Measurements from ENCODE around the gene CTDP1.

GRCh38 chr18:79720359-79720733 is 40.7 kb downstream of the CTDP1 start:
- TF ChIP-seq HDAC2 (IDR thresholded peaks at IDR 0.05) (no peak), CHD2 (IDR thresholded peaks at IDR 0.05; ENCODE audit: low read depth, low read length) (no peak), REST (IDR thresholded peaks at IDR 0.05; ENCODE audit: borderline replicate concordance) (no peak), REST (CRISPR knock-in tag; IDR thresholded peaks at IDR 0.05; ENCODE audit: low read depth) (no peak), SAFB2 (IDR thresholded peaks at IDR 0.05; ENCODE audit: borderline replicate concordance, low read depth, low read length, severe bottlenecking) (no peak), ZNF24 (IDR thresholded peaks at IDR 0.05) (no peak), MAX (CRISPR knock-in tag; IDR thresholded peaks at IDR 0.05) (no peak), SMAD3 (CRISPR knock-in tag; conservative IDR thresholded peaks at IDR 0.05) (no peak), EP300 (IDR thresholded peaks at IDR 0.05; ENCODE audit: low read length) (no peak), NRF1 (conservative IDR thresholded peaks at IDR 0.05 in 1 of 2, IDR thresholded peaks at IDR 0.05 in 1 of 2) (no peak), MAFG (tag; conservative IDR thresholded peaks at IDR 0.05) (no peak), PHB2 (IDR thresholded peaks at IDR 0.05; ENCODE audit: low read depth) (no peak)
- TF ChIP-seq, protein P1, sequence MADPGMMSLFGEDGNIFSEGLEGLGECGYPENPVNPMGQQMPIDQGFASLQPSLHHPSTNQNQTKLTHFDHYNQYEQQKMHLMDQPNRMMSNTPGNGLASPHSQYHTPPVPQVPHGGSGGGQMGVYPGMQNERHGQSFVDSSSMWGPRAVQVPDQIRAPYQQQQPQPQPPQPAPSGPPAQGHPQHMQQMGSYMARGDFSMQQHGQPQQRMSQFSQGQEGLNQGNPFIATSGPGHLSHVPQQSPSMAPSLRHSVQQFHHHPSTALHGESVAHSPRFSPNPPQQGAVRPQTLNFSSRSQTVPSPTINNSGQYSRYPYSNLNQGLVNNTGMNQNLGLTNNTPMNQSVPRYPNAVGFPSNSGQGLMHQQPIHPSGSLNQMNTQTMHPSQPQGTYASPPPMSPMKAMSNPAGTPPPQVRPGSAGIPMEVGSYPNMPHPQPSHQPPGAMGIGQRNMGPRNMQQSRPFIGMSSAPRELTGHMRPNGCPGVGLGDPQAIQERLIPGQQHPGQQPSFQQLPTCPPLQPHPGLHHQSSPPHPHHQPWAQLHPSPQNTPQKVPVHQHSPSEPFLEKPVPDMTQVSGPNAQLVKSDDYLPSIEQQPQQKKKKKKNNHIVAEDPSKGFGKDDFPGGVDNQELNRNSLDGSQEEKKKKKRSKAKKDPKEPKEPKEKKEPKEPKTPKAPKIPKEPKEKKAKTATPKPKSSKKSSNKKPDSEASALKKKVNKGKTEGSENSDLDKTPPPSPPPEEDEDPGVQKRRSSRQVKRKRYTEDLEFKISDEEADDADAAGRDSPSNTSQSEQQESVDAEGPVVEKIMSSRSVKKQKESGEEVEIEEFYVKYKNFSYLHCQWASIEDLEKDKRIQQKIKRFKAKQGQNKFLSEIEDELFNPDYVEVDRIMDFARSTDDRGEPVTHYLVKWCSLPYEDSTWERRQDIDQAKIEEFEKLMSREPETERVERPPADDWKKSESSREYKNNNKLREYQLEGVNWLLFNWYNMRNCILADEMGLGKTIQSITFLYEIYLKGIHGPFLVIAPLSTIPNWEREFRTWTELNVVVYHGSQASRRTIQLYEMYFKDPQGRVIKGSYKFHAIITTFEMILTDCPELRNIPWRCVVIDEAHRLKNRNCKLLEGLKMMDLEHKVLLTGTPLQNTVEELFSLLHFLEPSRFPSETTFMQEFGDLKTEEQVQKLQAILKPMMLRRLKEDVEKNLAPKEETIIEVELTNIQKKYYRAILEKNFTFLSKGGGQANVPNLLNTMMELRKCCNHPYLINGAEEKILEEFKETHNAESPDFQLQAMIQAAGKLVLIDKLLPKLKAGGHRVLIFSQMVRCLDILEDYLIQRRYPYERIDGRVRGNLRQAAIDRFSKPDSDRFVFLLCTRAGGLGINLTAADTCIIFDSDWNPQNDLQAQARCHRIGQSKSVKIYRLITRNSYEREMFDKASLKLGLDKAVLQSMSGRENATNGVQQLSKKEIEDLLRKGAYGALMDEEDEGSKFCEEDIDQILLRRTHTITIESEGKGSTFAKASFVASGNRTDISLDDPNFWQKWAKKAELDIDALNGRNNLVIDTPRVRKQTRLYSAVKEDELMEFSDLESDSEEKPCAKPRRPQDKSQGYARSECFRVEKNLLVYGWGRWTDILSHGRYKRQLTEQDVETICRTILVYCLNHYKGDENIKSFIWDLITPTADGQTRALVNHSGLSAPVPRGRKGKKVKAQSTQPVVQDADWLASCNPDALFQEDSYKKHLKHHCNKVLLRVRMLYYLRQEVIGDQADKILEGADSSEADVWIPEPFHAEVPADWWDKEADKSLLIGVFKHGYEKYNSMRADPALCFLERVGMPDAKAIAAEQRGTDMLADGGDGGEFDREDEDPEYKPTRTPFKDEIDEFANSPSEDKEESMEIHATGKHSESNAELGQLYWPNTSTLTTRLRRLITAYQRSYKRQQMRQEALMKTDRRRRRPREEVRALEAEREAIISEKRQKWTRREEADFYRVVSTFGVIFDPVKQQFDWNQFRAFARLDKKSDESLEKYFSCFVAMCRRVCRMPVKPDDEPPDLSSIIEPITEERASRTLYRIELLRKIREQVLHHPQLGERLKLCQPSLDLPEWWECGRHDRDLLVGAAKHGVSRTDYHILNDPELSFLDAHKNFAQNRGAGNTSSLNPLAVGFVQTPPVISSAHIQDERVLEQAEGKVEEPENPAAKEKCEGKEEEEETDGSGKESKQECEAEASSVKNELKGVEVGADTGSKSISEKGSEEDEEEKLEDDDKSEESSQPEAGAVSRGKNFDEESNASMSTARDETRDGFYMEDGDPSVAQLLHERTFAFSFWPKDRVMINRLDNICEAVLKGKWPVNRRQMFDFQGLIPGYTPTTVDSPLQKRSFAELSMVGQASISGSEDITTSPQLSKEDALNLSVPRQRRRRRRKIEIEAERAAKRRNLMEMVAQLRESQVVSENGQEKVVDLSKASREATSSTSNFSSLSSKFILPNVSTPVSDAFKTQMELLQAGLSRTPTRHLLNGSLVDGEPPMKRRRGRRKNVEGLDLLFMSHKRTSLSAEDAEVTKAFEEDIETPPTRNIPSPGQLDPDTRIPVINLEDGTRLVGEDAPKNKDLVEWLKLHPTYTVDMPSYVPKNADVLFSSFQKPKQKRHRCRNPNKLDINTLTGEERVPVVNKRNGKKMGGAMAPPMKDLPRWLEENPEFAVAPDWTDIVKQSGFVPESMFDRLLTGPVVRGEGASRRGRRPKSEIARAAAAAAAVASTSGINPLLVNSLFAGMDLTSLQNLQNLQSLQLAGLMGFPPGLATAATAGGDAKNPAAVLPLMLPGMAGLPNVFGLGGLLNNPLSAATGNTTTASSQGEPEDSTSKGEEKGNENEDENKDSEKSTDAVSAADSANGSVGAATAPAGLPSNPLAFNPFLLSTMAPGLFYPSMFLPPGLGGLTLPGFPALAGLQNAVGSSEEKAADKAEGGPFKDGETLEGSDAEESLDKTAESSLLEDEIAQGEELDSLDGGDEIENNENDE (IDR thresholded peaks at IDR 0.05; ENCODE audit: low read depth, low read length) = no peak
- TF ChIP-seq, protein P2, sequence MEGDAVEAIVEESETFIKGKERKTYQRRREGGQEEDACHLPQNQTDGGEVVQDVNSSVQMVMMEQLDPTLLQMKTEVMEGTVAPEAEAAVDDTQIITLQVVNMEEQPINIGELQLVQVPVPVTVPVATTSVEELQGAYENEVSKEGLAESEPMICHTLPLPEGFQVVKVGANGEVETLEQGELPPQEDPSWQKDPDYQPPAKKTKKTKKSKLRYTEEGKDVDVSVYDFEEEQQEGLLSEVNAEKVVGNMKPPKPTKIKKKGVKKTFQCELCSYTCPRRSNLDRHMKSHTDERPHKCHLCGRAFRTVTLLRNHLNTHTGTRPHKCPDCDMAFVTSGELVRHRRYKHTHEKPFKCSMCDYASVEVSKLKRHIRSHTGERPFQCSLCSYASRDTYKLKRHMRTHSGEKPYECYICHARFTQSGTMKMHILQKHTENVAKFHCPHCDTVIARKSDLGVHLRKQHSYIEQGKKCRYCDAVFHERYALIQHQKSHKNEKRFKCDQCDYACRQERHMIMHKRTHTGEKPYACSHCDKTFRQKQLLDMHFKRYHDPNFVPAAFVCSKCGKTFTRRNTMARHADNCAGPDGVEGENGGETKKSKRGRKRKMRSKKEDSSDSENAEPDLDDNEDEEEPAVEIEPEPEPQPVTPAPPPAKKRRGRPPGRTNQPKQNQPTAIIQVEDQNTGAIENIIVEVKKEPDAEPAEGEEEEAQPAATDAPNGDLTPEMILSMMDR (IDR thresholded peaks at IDR 0.05 in 2 of 3, conservative IDR thresholded peaks at IDR 0.05 in 1 of 3; ENCODE audit: insufficient read depth in 2 of 3, low read depth in 1 of 3, low read length in 3 of 3) = no peak
